Activated CD4-positive, alpha-beta T cell treated with anti-CD3 and anti-CD28 coated beads for 48 hours (primary cell): ENCODE results near the gene CDK10.
"Not testable (repeated sequence)": the region's sequence is repeated elsewhere in the genome, so short reads cannot be mapped to it uniquely, and the experiment has no call there.

Source experiments
- DNase-seq: peaks from one replicate; pipeline ENCODE4 v3.0.0-alpha.2; 2020

CDK10 gene

GRCh38 chr16:89668790-89669158, 17.7 kb upstream of the CDK10 start:
- no peak for DNase-seq

GRCh38 chr16:89669755-89670154, 16.7 kb upstream of the CDK10 start:
- DNase-seq: no peak

GRCh38 chr16:89670496-89671431, 15.7 kb upstream of the CDK10 start:
- no peak for DNase-seq

GRCh38 chr16:89671565-89671964, 14.9 kb upstream of the CDK10 start:
- not testable (repeated sequence) for DNase-seq

GRCh38 chr16:89672177-89672941, 14.1 kb upstream of the CDK10 start:
- no peak for DNase-seq

- DNase-seq: no peak
These were observed 8.2 kb upstream of the CDK10 start for GRCh38 chr16:89678258-89678657.

- DNase-seq: no peak
These were observed 573 bp upstream of the CDK10 start for GRCh38 chr16:89685916-89686315.

GRCh38 chr16:89687092-89687940, 827 bp downstream of the CDK10 start:
- peak; percentile 38 for DNase-seq

- no peak for DNase-seq
These were observed 1.9 kb downstream of the CDK10 start for GRCh38 chr16:89688395-89688794.

GRCh38 chr16:89689142-89689541, 2.7 kb downstream of the CDK10 start:
- DNase-seq: no peak

- not testable (repeated sequence) for DNase-seq
These were observed 3.1 kb downstream of the CDK10 start for GRCh38 chr16:89689621-89690020.

GRCh38 chr16:89690392-89690901, 4.0 kb downstream of the CDK10 start:
- DNase-seq: no peak

- DNase-seq: no peak
These were observed 4.9 kb downstream of the CDK10 start for GRCh38 chr16:89691231-89691985.

GRCh38 chr16:89691986-89692569, 5.6 kb downstream of the CDK10 start:
- DNase-seq: no peak

- DNase-seq: no peak
These were observed 6.8 kb downstream of the CDK10 start for GRCh38 chr16:89693289-89693731.

GRCh38 chr16:89693931-89694783, 7.7 kb downstream of the CDK10 start:
- DNase-seq: no peak

GRCh38 chr16:89694784-89695085, 8.2 kb downstream of the CDK10 start:
- DNase-seq: not testable (repeated sequence)

GRCh38 chr16:89695086-89695874, 8.8 kb downstream of the CDK10 start:
- no peak for DNase-seq

GRCh38 chr16:89695875-89696669, 9.6 kb downstream of the CDK10 start:
- DNase-seq: no peak
